GM19023 (cell line): Measurements from ENCODE around the gene PDE8A.

Experiments used
- ATAC-seq: cut with Tn5 transposase; IDR thresholded peaks from one replicate; pipeline ENCODE4 v1.9.1; 2021; ENCODE audit warnings: mild to moderate bottlenecking, moderate library complexity; ENCODE audit not compliant: unreplicated experiment

PDE8A gene

GRCh38 chr15:85116925-85117646, 135.4 kb downstream of the PDE8A start:
- ATAC-seq, result no peak

GRCh38 chr15:85118173-85118572, 136.5 kb downstream of the PDE8A start:
- ATAC-seq, result no peak

- no peak for ATAC-seq
Observed at GRCh38 chr15:85118581-85118980, 136.9 kb downstream of the PDE8A start.

GRCh38 chr15:85120351-85121113, 138.9 kb downstream of the PDE8A start:
- ATAC-seq, result no peak

GRCh38 chr15:85124173-85124572, 142.5 kb downstream of the PDE8A start:
- no peak for ATAC-seq

- no peak for ATAC-seq
Observed at GRCh38 chr15:85125056-85125661, 143.5 kb downstream of the PDE8A start.

- ATAC-seq, result no peak
Observed at GRCh38 chr15:85128621-85129020, 147.0 kb downstream of the PDE8A start.

- no peak for ATAC-seq
Observed at GRCh38 chr15:85129881-85130280, 148.2 kb downstream of the PDE8A start.

- no peak for ATAC-seq
Observed at GRCh38 chr15:85131915-85132314, 150.3 kb downstream of the PDE8A start.

- ATAC-seq, result no peak
Observed at GRCh38 chr15:85133709-85134108, 152.1 kb downstream of the PDE8A start.

- no peak for ATAC-seq
Observed at GRCh38 chr15:85137489-85138168, 156.0 kb downstream of the PDE8A start.

GRCh38 chr15:85139391-85139790, 157.7 kb downstream of the PDE8A start:
- no peak for ATAC-seq

GRCh38 chr15:85141726-85142125, 160.1 kb downstream of the PDE8A start:
- no peak for ATAC-seq

GRCh38 chr15:85142312-85142711, 160.7 kb downstream of the PDE8A start:
- no peak for ATAC-seq

GRCh38 chr15:85149465-85150129, 167.9 kb downstream of the PDE8A start:
- no peak for ATAC-seq

- no peak for ATAC-seq
Observed at GRCh38 chr15:85150130-85150480, 168.4 kb downstream of the PDE8A start.

GRCh38 chr15:85151145-85151544, 169.5 kb downstream of the PDE8A start:
- ATAC-seq, result no peak

GRCh38 chr15:85151861-85152260, 170.2 kb downstream of the PDE8A start:
- no peak for ATAC-seq

- no peak for ATAC-seq
Observed at GRCh38 chr15:85154061-85154460, 172.4 kb downstream of the PDE8A start.

GRCh38 chr15:85155360-85155759, 173.7 kb downstream of the PDE8A start:
- ATAC-seq, result no peak

- no peak for ATAC-seq
Observed at GRCh38 chr15:85155857-85156256, 174.2 kb downstream of the PDE8A start.
